Prostate gland (tissue), 2 donors: ENCODE measurements around the gene FRMD5. TPM values are rescaled to one million over a fixed set of nuclear protein-coding genes. Genes with fewer than 3 reads are reported as not detected.

Source experiments
- DNase-seq: peaks from one replicate; pipeline ENCODE4 v3.0.0-alpha.2; 2019; ENCODE audit warnings: low spot score
- H3K27ac ChIP-seq, 2 donors: fragments of 200-600 bp; sonication (generic); 2 replicates each; pipeline ENCODE4 v1.5.1; 2017 to 2019
- H3K27me3 ChIP-seq: fragments of 200-600 bp; sonication (generic); replicated peaks from 2 replicates; pipeline ENCODE4 v1.5.1; 2019; ENCODE audit not compliant: insufficient read depth
- H3K36me3 ChIP-seq, 2 donors: fragments of 200-600 bp; sonication (generic); 1 replicate in 1 of 2; 2 replicates in 1 of 2; pipeline versions ENCODE4 v1.5.1 to v1.8.1; 2017 to 2019
- H3K4me1 ChIP-seq: fragments of 200-600 bp; sonication (generic); replicated peaks from 2 replicates; pipeline ENCODE4 v1.5.1; 2019
- H3K4me3 ChIP-seq, 2 donors: fragments of 200-600 bp; sonication (generic); 2 replicates each; pipeline ENCODE4 v1.5.1; 2017 to 2019
- H3K9me3 ChIP-seq: fragments of 200-600 bp; sonication (generic); 2 replicates; pipeline ENCODE4 v1.5.1; 2017
- CTCF ChIP-seq, 4 experiments: fragments of 200-600 bp in 2 of 4; fragments of 450-650 bp in 2 of 4; sonication (generic) in 2 of 4; IDR thresholded peaks; 1 replicate in 3 of 4; 2 replicates in 1 of 4; pipeline ENCODE4 v1.5.1; 2016 to 2019; ENCODE audit warnings: antibody characterized with exemption in 4 of 4, mild to moderate bottlenecking in 2 of 4, moderate library complexity in 2 of 4
- POLR2A ChIP-seq: fragments of 450-650 bp; IDR thresholded peaks from one replicate; pipeline ENCODE4 v1.6.1; 2016; ENCODE audit warnings: antibody characterized with exemption, mild to moderate bottlenecking
- POLR2AphosphoS5 ChIP-seq: sonication (generic); formaldehyde crosslinking; IDR thresholded peaks from one replicate; pipeline ENCODE4 v1.6.1; 2017; ENCODE audit warnings: antibody characterized with exemption
- WGBS: methylation state at CpG from one replicate; pipeline ENCODE4 v1.1.5; 2018; 5-methylcytosine and 5-hydroxymethylcytosine counted together
- intact Hi-C: fragments of 100-400 bp; cut with DNase I; formaldehyde crosslinking; loops from one replicate; pipeline ENCODE4 v1.14.2; 2022
- total RNA-seq, 2 donors: library from RNA; depleted of rRNA; stranded (reverse); fragments of >200 nt; gene quantifications; one replicate each; pipeline ENCODE4 v1.1.0, GENCODE V29; 2016

The FRMD5 gene
- total RNA-seq, 2 donors from 2014 or later, result 0.36 to 8.1 TPM

GRCh38 chr15:44177139-44177538 lies 17.9 kb downstream of the FRMD5 start:
- TF ChIP-seq CTCF (IDR thresholded peaks at IDR 0.05), result no peak
- no peak for TF ChIP-seq POLR2AphosphoS5
- TF ChIP-seq POLR2A, result no peak
- DNase-seq, result no peak
- WGBS, result 56% methylated on average over 1 of the region's 1 CpG

GRCh38 chr15:44173813-44174212 lies 21.3 kb downstream of the FRMD5 start:
- Histone ChIP-seq H3K9me3 (no peaks in the 10 kb centered on the region), H3K27ac (no peak overlapping the region), H3K4me3 (no peak overlapping the region), H3K4me1 (no peaks in the 10 kb centered on the region), H3K36me3 (no peaks in the 10 kb centered on the region), H3K27me3 (no peaks in the 10 kb centered on the region)
- intact Hi-C loops, result no loop called here
- TF ChIP-seq POLR2A (no peak), CTCF (IDR thresholded peaks at IDR 0.05) (no peak), POLR2AphosphoS5 (no peak)
- DNase-seq, result no peak

More at GRCh38 chr15:44177139-44177538, 17.9 kb downstream of the FRMD5 start:
- H3K4me3 ChIP-seq, result no peak overlapping the region
- intact Hi-C loops, result no loop called here
- no peaks in the 10 kb centered on the region for H3K4me1 ChIP-seq
- H3K27me3 ChIP-seq, result no peaks in the 10 kb centered on the region
- H3K27ac ChIP-seq, result no peak overlapping the region
- H3K36me3 ChIP-seq, result no peaks in the 10 kb centered on the region
- no peaks in the 10 kb centered on the region for H3K9me3 ChIP-seq

- Histone ChIP-seq H3K4me1 (no peaks in the 10 kb centered on the region), H3K27me3 (no peaks in the 10 kb centered on the region), H3K27ac (no peak overlapping the region), H3K36me3 (no peaks in the 10 kb centered on the region), H3K4me3 (no peak overlapping the region), H3K9me3 (no peaks in the 10 kb centered on the region)
- DNase-seq, result no peak
- no peak for TF ChIP-seq CTCF (IDR thresholded peaks at IDR 0.05)
- 62% methylated on average over 5 of the region's 5 CpGs for WGBS
- intact Hi-C loops, result no loop called here
Measured at GRCh38 chr15:44163370-44163769, 31.7 kb downstream of the FRMD5 start.

GRCh38 chr15:44160796-44161195 lies 34.3 kb downstream of the FRMD5 start:
- Histone ChIP-seq H3K4me3 (no peak overlapping the region), H3K36me3 (no peaks in the 10 kb centered on the region), H3K4me1 (no peaks in the 10 kb centered on the region), H3K9me3 (no peaks in the 10 kb centered on the region), H3K27me3 (no peaks in the 10 kb centered on the region), H3K27ac (no peak overlapping the region)
- WGBS, result 79% methylated on average over 1 of the region's 1 CpG
- DNase-seq, result no peak
- TF ChIP-seq POLR2AphosphoS5 (no peak), CTCF (IDR thresholded peaks at IDR 0.05) (no peak), POLR2A (no peak)
- intact Hi-C loops, result no loop called here

- intact Hi-C loops, result no loop called here
- Histone ChIP-seq H3K27me3 (no peaks in the 10 kb centered on the region), H3K4me1 (no peaks in the 10 kb centered on the region), H3K36me3 (no peaks in the 10 kb centered on the region), H3K27ac (no peak overlapping the region), H3K4me3 (no peak overlapping the region), H3K9me3 (no peaks in the 10 kb centered on the region)
- no peak for DNase-seq
- TF ChIP-seq POLR2AphosphoS5, result no peak
Measured at GRCh38 chr15:44159492-44159891, 35.6 kb downstream of the FRMD5 start.

GRCh38 chr15:44158111-44158510 lies 37.0 kb downstream of the FRMD5 start:
- H3K9me3 ChIP-seq, result no peaks in the 10 kb centered on the region
- TF ChIP-seq POLR2A (no peak), POLR2AphosphoS5 (no peak), CTCF (IDR thresholded peaks at IDR 0.05) (no peak)
- H3K27ac ChIP-seq, result no peak overlapping the region
- intact Hi-C loops, result no loop called here
- H3K4me1 ChIP-seq, result no peaks in the 10 kb centered on the region
- no peaks in the 10 kb centered on the region for H3K27me3 ChIP-seq
- H3K36me3 ChIP-seq, result no peaks in the 10 kb centered on the region
- H3K4me3 ChIP-seq, result no peak overlapping the region
- DNase-seq, result no peak
